ENCODE data around the gene CTNNA1.
"Not testable (repeated sequence)": the region's sequence is repeated elsewhere in the genome, so short reads cannot be mapped to it uniquely, and the experiment has no call there.

The CTNNA1 gene

GRCh38 chr5:138752951-138753793 lies at the start of gene CTNNA1:
Gene CTNNA1, plus strand, starts transcription at chr5:138753425. Its CDS starts 28,500 bp downstream, at chr5:138781925.
- DNase-seq (ENCODE audit: low read depth in 2 of 2), result peak; percentile 50 to 51

GRCh38 chr5:138703777-138704176 lies 49.4 kb upstream of the CTNNA1 start:
- not testable (repeated sequence) for DNase-seq (ENCODE audit: low read depth in 2 of 2)

- DNase-seq (ENCODE audit: low read depth in 2 of 2), result no peak
Observed at GRCh38 chr5:138705007-138705406, 48.2 kb upstream of the CTNNA1 start.

GRCh38 chr5:138705567-138705966 lies 47.7 kb upstream of the CTNNA1 start:
- no peak for DNase-seq (ENCODE audit: low read depth in 2 of 2)

- DNase-seq (ENCODE audit: low read depth in 2 of 2), result no peak
Observed at GRCh38 chr5:138706655-138707480, 46.4 kb upstream of the CTNNA1 start.

- DNase-seq (ENCODE audit: low read depth in 2 of 2), result no peak
Observed at GRCh38 chr5:138708791-138709190, 44.4 kb upstream of the CTNNA1 start.

GRCh38 chr5:138709202-138709601 lies 44.0 kb upstream of the CTNNA1 start:
- no peak for DNase-seq (ENCODE audit: low read depth in 2 of 2)

- no peak for DNase-seq (ENCODE audit: low read depth in 2 of 2)
Observed at GRCh38 chr5:138711087-138711486, 42.1 kb upstream of the CTNNA1 start.

GRCh38 chr5:138711811-138712210 lies 41.4 kb upstream of the CTNNA1 start:
- DNase-seq (ENCODE audit: low read depth in 2 of 2), result no peak

GRCh38 chr5:138712324-138712723 lies 40.9 kb upstream of the CTNNA1 start:
- no peak for DNase-seq (ENCODE audit: low read depth in 2 of 2)

- no peak for DNase-seq (ENCODE audit: low read depth in 2 of 2)
Observed at GRCh38 chr5:138712791-138713190, 40.4 kb upstream of the CTNNA1 start.

- no peak for DNase-seq (ENCODE audit: low read depth in 2 of 2)
Observed at GRCh38 chr5:138713247-138713646, 40.0 kb upstream of the CTNNA1 start.

- no peak for DNase-seq (ENCODE audit: low read depth in 2 of 2)
Observed at GRCh38 chr5:138714694-138715093, 38.5 kb upstream of the CTNNA1 start.

- not testable (repeated sequence) for DNase-seq (ENCODE audit: low read depth in 2 of 2)
Observed at GRCh38 chr5:138715931-138716432, 37.2 kb upstream of the CTNNA1 start.

- no peak for DNase-seq (ENCODE audit: low read depth in 2 of 2)
Observed at GRCh38 chr5:138716456-138716924, 36.7 kb upstream of the CTNNA1 start.

- DNase-seq (ENCODE audit: low read depth in 2 of 2), result no peak
Observed at GRCh38 chr5:138717399-138717798, 35.8 kb upstream of the CTNNA1 start.

- DNase-seq (ENCODE audit: low read depth in 2 of 2), result no peak
Observed at GRCh38 chr5:138719811-138720210, 33.4 kb upstream of the CTNNA1 start.

GRCh38 chr5:138720840-138721239 lies 32.4 kb upstream of the CTNNA1 start:
- DNase-seq (ENCODE audit: low read depth in 2 of 2), result no peak

- DNase-seq (ENCODE audit: low read depth in 2 of 2), result no peak
Observed at GRCh38 chr5:138721979-138722378, 31.2 kb upstream of the CTNNA1 start.

GRCh38 chr5:138722544-138723177 lies 30.6 kb upstream of the CTNNA1 start:
- DNase-seq (ENCODE audit: low read depth in 2 of 2), result no peak

- DNase-seq (ENCODE audit: low read depth in 2 of 2), result no peak
Observed at GRCh38 chr5:138724470-138725146, 28.6 kb upstream of the CTNNA1 start.
